Neural cell (in vitro differentiated cells): ENCODE data around the gene TPMT. TPM values are rescaled to one million over a fixed set of nuclear protein-coding genes. Genes with fewer than 3 reads are reported as not detected.

Experiments used
- H2AFZ ChIP-seq: fragments of 200-600, 300-800 bp; sonication (generic), shearing (Covaris generic); 2 replicates; pipeline ENCODE4 v1.6.0; 2014; ENCODE audit warnings: low read depth, mild to moderate bottlenecking, antibody characterized with exemption, low read length, moderate library complexity
- H3F3A ChIP-seq: fragments of 200-600 bp; shearing (Covaris generic); 2 replicates; pipeline ENCODE4 v1.6.1; 2016; ENCODE audit warnings: mild to moderate bottlenecking, moderate library complexity, mixed read lengths, antibody characterized with exemption, low read length; ENCODE audit not compliant: insufficient read depth, poor library complexity, severe bottlenecking
- H3K27ac ChIP-seq: fragments of 200-600, 300-800 bp; sonication (generic), shearing (Covaris generic); 2 replicates; pipeline ENCODE4 v1.5.1; 2014; ENCODE audit warnings: mild to moderate bottlenecking, low read length, moderate library complexity
- H3K27me3 ChIP-seq: fragments of 300-800, 200-600 bp; sonication (generic), shearing (Covaris generic); 2 replicates; pipeline ENCODE4 v1.6.0; 2014; ENCODE audit warnings: mild to moderate bottlenecking, low read depth, low read length, moderate library complexity; ENCODE audit not compliant: insufficient read depth
- H3K36me3 ChIP-seq: fragments of 300-800, 200-600 bp; sonication (generic), shearing (Covaris generic); 2 replicates; pipeline ENCODE4 v1.5.1; 2014; ENCODE audit warnings: mild to moderate bottlenecking, antibody characterized with exemption, low read length, moderate library complexity; ENCODE audit not compliant: insufficient read depth
- H3K4me2 ChIP-seq: fragments of 300-800, 200-600 bp; sonication (generic), shearing (Covaris generic); 2 replicates; pipeline ENCODE4 v1.6.0; 2014; ENCODE audit warnings: mild to moderate bottlenecking, low read length
- H3K4me3 ChIP-seq: fragments of 300-800, 200-600 bp; sonication (generic), shearing (Covaris generic); 2 replicates; pipeline ENCODE4 v1.5.1; 2014; ENCODE audit warnings: mild to moderate bottlenecking, low read length, moderate library complexity
- H3K79me2 ChIP-seq: fragments of 200-600 bp; shearing (Covaris generic); replicated peaks from 2 replicates; pipeline ENCODE4 v1.6.0; 2014; ENCODE audit warnings: mild to moderate bottlenecking, low read length, moderate library complexity; ENCODE audit not compliant: insufficient read depth
- H3K9ac ChIP-seq: fragments of 300-800, 200-600 bp; sonication (generic), shearing (Covaris generic); 2 replicates; pipeline ENCODE4 v1.6.1; 2016; ENCODE audit warnings: mild to moderate bottlenecking, low read length, mixed read lengths
- H3K9me2 ChIP-seq: fragments of 200-600 bp; shearing (Covaris generic); 2 replicates; pipeline ENCODE4 v1.6.1; 2016; ENCODE audit warnings: mild to moderate bottlenecking, low read length, mixed read lengths; ENCODE audit not compliant: insufficient read depth
- H3K9me3 ChIP-seq: fragments of 200-600, 300-800 bp; sonication (generic), shearing (Covaris generic); 2 replicates; pipeline ENCODE4 v1.6.1; 2016; ENCODE audit warnings: mild to moderate bottlenecking, mixed run types, low read length, moderate library complexity, mixed read lengths
- H4K20me1 ChIP-seq: fragments of 200-600 bp; shearing (Covaris generic); 2 replicates; pipeline ENCODE4 v1.6.1; 2016; ENCODE audit warnings: mild to moderate bottlenecking, mixed run types; ENCODE audit not compliant: insufficient read depth
- EP300 ChIP-seq: fragments of 450-650 bp; conservative IDR thresholded peaks from 2 replicates; pipeline ENCODE4 v1.6.1; 2014; ENCODE audit warnings: antibody characterized with exemption, mild to moderate bottlenecking, moderate library complexity; ENCODE audit not compliant: poor library complexity, severe bottlenecking
- EZH2 ChIP-seq: fragments of 200-600, 300-800 bp; shearing (Covaris generic), sonication (generic); IDR thresholded peaks from 2 replicates; pipeline ENCODE4 v1.6.1; 2014; ENCODE audit warnings: antibody characterized with exemption, low read length, borderline replicate concordance, mild to moderate bottlenecking; ENCODE audit not compliant: insufficient read depth, poor library complexity, severe bottlenecking
- MXI1 ChIP-seq: fragments of 450-650 bp; conservative IDR thresholded peaks from 2 replicates; pipeline ENCODE4 v1.6.1; 2014; ENCODE audit warnings: antibody characterized with exemption, mild to moderate bottlenecking; ENCODE audit not compliant: poor library complexity, severe bottlenecking
- POLR2AphosphoS5 ChIP-seq: IDR thresholded peaks from 2 replicates; pipeline ENCODE4 v1.6.1; 2012
- RAD21 ChIP-seq: fragments of 450-650 bp; conservative IDR thresholded peaks from 2 replicates; pipeline ENCODE4 v1.6.1; 2014; ENCODE audit warnings: antibody characterized with exemption, mild to moderate bottlenecking, moderate library complexity
- SMC3 ChIP-seq: fragments of 450-650 bp; conservative IDR thresholded peaks from 2 replicates; pipeline ENCODE4 v1.6.1; 2014; ENCODE audit warnings: antibody characterized with exemption, mild to moderate bottlenecking, moderate library complexity; ENCODE audit not compliant: poor library complexity
- TAF1 ChIP-seq: IDR thresholded peaks from 2 replicates; pipeline ENCODE4 v1.6.1; 2012; ENCODE audit warnings: low read depth
- polyA plus RNA-seq: library from polyadenylated mRNA; depleted of rRNA; stranded (reverse); fragments of >200 nt; gene quantifications from 2 replicates; pipeline ENCODE4 v1.2.3, GENCODE V29; 2014
- TF ChIP-seq, protein P1 (sequence below): fragments of 450-650 bp; IDR thresholded peaks from 2 replicates; pipeline ENCODE4 v1.5.1; 2014; ENCODE audit warnings: antibody characterized with exemption, mild to moderate bottlenecking, moderate library complexity; ENCODE audit not compliant: poor library complexity, severe bottlenecking
- TF ChIP-seq, protein P2 (sequence below): IDR thresholded peaks from 2 replicates; pipeline ENCODE4 v1.6.1; 2012; ENCODE audit warnings: borderline replicate concordance

The TPMT gene
- polyA plus RNA-seq, 1 donor from 2014 or later: 5.7 TPM

DNA sequence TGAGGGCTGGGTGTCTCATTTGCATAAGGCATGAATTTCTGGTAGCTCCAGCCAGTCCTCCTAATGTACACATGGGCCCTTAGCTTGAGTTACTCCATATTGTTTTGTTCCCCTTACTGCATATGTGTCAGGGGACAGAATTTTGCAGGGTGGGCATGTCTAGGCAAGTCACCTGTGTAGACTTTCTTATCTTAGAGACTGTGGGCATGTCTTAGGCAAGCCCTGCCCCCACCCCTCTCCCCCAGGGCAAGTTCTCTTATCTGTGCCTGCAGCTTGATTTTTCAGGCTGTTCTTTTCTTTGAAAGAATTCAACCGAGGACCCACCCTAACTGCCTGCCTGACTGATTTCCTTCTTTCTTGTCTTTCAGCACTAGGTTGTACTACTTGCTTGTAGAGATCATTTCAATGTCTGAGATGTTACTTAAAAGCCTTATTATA lies 64.5 kb downstream of the TPMT start:
- H3K4me3 ChIP-seq: no peak overlapping the region
- no peaks in the 10 kb centered on the region for H3K9me3 ChIP-seq
- H3K79me2 ChIP-seq: no peaks in the 10 kb centered on the region
- no peak overlapping the region for H3K27ac ChIP-seq
- no peaks in the 10 kb centered on the region for H3K27me3 ChIP-seq
- no peak for TF ChIP-seq EP300
- TF ChIP-seq SMC3: no peak
- TF ChIP-seq, protein P1, sequence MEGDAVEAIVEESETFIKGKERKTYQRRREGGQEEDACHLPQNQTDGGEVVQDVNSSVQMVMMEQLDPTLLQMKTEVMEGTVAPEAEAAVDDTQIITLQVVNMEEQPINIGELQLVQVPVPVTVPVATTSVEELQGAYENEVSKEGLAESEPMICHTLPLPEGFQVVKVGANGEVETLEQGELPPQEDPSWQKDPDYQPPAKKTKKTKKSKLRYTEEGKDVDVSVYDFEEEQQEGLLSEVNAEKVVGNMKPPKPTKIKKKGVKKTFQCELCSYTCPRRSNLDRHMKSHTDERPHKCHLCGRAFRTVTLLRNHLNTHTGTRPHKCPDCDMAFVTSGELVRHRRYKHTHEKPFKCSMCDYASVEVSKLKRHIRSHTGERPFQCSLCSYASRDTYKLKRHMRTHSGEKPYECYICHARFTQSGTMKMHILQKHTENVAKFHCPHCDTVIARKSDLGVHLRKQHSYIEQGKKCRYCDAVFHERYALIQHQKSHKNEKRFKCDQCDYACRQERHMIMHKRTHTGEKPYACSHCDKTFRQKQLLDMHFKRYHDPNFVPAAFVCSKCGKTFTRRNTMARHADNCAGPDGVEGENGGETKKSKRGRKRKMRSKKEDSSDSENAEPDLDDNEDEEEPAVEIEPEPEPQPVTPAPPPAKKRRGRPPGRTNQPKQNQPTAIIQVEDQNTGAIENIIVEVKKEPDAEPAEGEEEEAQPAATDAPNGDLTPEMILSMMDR: no peak
- no peak for TF ChIP-seq POLR2AphosphoS5
- no peak for TF ChIP-seq MXI1
- no peak for TF ChIP-seq RAD21
- no peak for TF ChIP-seq TAF1
- no peak for TF ChIP-seq EZH2
- TF ChIP-seq, protein P2, sequence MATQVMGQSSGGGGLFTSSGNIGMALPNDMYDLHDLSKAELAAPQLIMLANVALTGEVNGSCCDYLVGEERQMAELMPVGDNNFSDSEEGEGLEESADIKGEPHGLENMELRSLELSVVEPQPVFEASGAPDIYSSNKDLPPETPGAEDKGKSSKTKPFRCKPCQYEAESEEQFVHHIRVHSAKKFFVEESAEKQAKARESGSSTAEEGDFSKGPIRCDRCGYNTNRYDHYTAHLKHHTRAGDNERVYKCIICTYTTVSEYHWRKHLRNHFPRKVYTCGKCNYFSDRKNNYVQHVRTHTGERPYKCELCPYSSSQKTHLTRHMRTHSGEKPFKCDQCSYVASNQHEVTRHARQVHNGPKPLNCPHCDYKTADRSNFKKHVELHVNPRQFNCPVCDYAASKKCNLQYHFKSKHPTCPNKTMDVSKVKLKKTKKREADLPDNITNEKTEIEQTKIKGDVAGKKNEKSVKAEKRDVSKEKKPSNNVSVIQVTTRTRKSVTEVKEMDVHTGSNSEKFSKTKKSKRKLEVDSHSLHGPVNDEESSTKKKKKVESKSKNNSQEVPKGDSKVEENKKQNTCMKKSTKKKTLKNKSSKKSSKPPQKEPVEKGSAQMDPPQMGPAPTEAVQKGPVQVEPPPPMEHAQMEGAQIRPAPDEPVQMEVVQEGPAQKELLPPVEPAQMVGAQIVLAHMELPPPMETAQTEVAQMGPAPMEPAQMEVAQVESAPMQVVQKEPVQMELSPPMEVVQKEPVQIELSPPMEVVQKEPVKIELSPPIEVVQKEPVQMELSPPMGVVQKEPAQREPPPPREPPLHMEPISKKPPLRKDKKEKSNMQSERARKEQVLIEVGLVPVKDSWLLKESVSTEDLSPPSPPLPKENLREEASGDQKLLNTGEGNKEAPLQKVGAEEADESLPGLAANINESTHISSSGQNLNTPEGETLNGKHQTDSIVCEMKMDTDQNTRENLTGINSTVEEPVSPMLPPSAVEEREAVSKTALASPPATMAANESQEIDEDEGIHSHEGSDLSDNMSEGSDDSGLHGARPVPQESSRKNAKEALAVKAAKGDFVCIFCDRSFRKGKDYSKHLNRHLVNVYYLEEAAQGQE: no peak
- H3K9me2 ChIP-seq: no peaks in the 10 kb centered on the region
- no peaks in the 10 kb centered on the region for H4K20me1 ChIP-seq
- H2AFZ ChIP-seq: no peak overlapping the region
- H3K9ac ChIP-seq: no peak overlapping the region
- no peaks in the 10 kb centered on the region for H3K36me3 ChIP-seq
- no peak overlapping the region for H3K4me2 ChIP-seq
- no peaks in the 10 kb centered on the region for H3F3A ChIP-seq

DNA sequence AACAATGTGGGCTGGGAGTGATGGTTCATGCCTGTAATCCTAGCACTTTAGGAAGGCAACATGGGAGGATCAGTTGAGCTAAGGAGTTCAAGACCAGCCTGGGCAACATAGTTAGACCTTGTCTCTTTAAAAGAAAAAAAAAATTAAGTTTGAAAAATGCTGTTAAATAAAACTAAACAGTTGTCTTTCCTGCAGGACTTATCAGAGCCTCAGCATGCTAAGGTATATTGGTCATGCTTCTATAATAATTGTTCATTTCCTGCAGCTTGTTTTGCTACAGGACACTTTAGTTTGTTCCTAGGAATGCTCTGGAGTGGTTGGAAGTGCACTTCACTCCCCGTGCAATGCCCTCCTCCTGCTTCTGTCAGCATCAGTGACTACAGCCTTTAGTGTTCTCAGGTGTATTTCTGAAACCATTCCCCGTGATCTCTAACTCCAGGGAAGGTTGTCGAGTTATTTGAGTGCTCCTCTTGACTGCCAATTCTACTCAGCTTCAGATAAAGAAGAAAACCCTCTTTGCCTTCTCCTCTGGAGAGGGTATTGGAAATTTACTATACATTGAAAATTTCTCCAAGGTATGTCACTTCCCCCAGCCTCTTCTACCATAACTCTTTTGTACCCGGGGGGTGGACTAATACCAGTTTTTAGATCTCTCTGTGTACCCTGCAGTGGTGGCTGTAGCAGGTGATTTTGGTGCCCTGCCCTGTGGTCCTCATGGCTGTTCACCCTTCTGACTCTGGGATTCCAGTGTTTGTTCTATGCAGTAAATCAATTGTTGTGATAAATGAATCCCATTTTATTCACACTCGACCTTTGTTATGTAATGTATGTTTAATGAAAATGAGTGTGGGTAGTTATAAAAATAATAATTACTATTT lies 66.2 kb downstream of the TPMT start:
- H3K79me2 ChIP-seq: no peaks in the 10 kb centered on the region
- H3K9me3 ChIP-seq: no peaks in the 10 kb centered on the region
- H3K36me3 ChIP-seq: no peaks in the 10 kb centered on the region
- H3K27me3 ChIP-seq: no peaks in the 10 kb centered on the region
- H3K9ac ChIP-seq: no peak overlapping the region
- no peak overlapping the region for H3K4me3 ChIP-seq
- no peaks in the 10 kb centered on the region for H4K20me1 ChIP-seq
- TF ChIP-seq POLR2AphosphoS5 (no peak), TAF1 (no peak), MXI1 (no peak), EP300 (no peak), EZH2 (no peak), SMC3 (no peak), RAD21 (no peak)
- TF ChIP-seq, protein P2: no peak
- TF ChIP-seq, protein P1: no peak
- no peak overlapping the region for H2AFZ ChIP-seq
- no peak overlapping the region for H3K4me2 ChIP-seq
- no peaks in the 10 kb centered on the region for H3K9me2 ChIP-seq
- no peaks in the 10 kb centered on the region for H3F3A ChIP-seq
- H3K27ac ChIP-seq: no peak overlapping the region
